Hepatocyte (in vitro differentiated cells): ENCODE data around the gene TRAFD1. TPM values are rescaled to one million over a fixed set of nuclear protein-coding genes. Genes with fewer than 3 reads are reported as not detected.
A peak's percentile ranks its signal among the peaks of the same experiment; 100 is the strongest.

ENCODE experiments used
- DNase-seq: peaks from one replicate; pipeline ENCODE4 v3.0.0-alpha.2; 2016; ENCODE audit warnings: low spot score
- H2AFZ ChIP-seq: fragments of 200-600 bp; sonication (generic); 2 replicates; pipeline ENCODE4 v1.6.0; 2016; ENCODE audit warnings: antibody characterized with exemption, mild to moderate bottlenecking
- H3K27ac ChIP-seq: fragments of 200-600 bp; sonication (generic); 2 replicates; pipeline ENCODE4 v1.5.1; 2016; ENCODE audit warnings: mild to moderate bottlenecking
- H3K27me3 ChIP-seq: fragments of 200-600 bp; sonication (generic); 2 replicates; pipeline ENCODE4 v1.6.1; 2016
- H3K36me3 ChIP-seq: fragments of 200-600 bp; sonication (generic); replicated peaks from 2 replicates; pipeline ENCODE4 v1.5.1; 2016; ENCODE audit warnings: low read depth; ENCODE audit not compliant: insufficient read depth
- H3K4me1 ChIP-seq: fragments of 200-600 bp; sonication (generic); 2 replicates; pipeline ENCODE4 v1.5.1; 2016; ENCODE audit warnings: mild to moderate bottlenecking, moderate library complexity; ENCODE audit not compliant: insufficient read depth
- H3K4me2 ChIP-seq: fragments of 200-600 bp; sonication (generic); 2 replicates; pipeline ENCODE4 v1.6.0; 2016
- H3K4me3 ChIP-seq: fragments of 200-600 bp; sonication (generic); 2 replicates; pipeline ENCODE4 v1.5.1; 2016; ENCODE audit warnings: mild to moderate bottlenecking
- H3K79me2 ChIP-seq: fragments of 200-600 bp; sonication (generic); 2 replicates; pipeline ENCODE4 v1.6.0; 2017; ENCODE audit warnings: mild to moderate bottlenecking
- H3K9me2 ChIP-seq: fragments of 200-600 bp; sonication (generic); replicated peaks from 2 replicates; pipeline ENCODE4 v1.6.0; 2017; ENCODE audit warnings: mild to moderate bottlenecking; ENCODE audit not compliant: insufficient read depth
- H3K9me3 ChIP-seq: fragments of 200-600 bp; sonication (generic); 2 replicates; pipeline ENCODE4 v1.5.1; 2016; ENCODE audit warnings: low read depth, mild to moderate bottlenecking
- H4K20me1 ChIP-seq: fragments of 200-600 bp; sonication (generic); 2 replicates; pipeline ENCODE4 v1.6.0; 2016; ENCODE audit warnings: mild to moderate bottlenecking; ENCODE audit not compliant: insufficient read depth, poor library complexity, severe bottlenecking
- EZH2 ChIP-seq: fragments of 200-600 bp; sonication (generic); IDR thresholded peaks from 2 replicates; pipeline ENCODE4 v1.6.1; 2016; ENCODE audit warnings: antibody characterized with exemption, mild to moderate bottlenecking, borderline replicate concordance
- EZH2phosphoT487 ChIP-seq: fragments of 200-600 bp; sonication (generic); IDR thresholded peaks from one replicate; pipeline ENCODE4 v1.6.1; 2018; ENCODE audit warnings: antibody characterized with exemption, mild to moderate bottlenecking, low read depth, moderate library complexity; ENCODE audit not compliant: unreplicated experiment, severe bottlenecking
- WGBS: methylation state at CpG from one replicate; pipeline ENCODE4 v1.1.6; 2016; ENCODE audit warnings: low lambda C conversion rate; ENCODE audit errors: missing lambda C conversion rate; 5-methylcytosine and 5-hydroxymethylcytosine counted together
- microRNA-seq: library from miRNA; unstranded; fragments of <30 nt; microRNA quantifications from one replicate; pipeline ENCODE4, GENCODE V29; 2017
- polyA plus RNA-seq: library from polyadenylated mRNA; unstranded; fragments of >200 nt; fragmentation: Nextera tagmentation; extraction: Ambion mirVana; gene quantifications from 2 replicates; pipeline ENCODE4 v1.2.1, GENCODE V29; 2016
- small RNA-seq: library from RNA; depleted of rRNA; stranded (forward); fragments of <200 nt; gene quantifications from one replicate; pipeline ENCODE3, GENCODE V24; 2014
- total RNA-seq: library from RNA; depleted of rRNA; stranded (reverse); fragments of >200 nt; gene quantifications from 2 replicates; pipeline ENCODE4 v1.2.3, GENCODE V29; 2014
- TF ChIP-seq, protein P1 (sequence below): fragments of 200-600 bp; sonication (generic); IDR thresholded peaks from 2 replicates; pipeline ENCODE4 v1.5.1; 2016; ENCODE audit warnings: antibody characterized with exemption, mild to moderate bottlenecking; ENCODE audit not compliant: poor library complexity

Gene TRAFD1
- total and polyA plus RNA-seq, 2 experiments from 2014 or later, result 37.1 to 37.3 TPM

DNA sequence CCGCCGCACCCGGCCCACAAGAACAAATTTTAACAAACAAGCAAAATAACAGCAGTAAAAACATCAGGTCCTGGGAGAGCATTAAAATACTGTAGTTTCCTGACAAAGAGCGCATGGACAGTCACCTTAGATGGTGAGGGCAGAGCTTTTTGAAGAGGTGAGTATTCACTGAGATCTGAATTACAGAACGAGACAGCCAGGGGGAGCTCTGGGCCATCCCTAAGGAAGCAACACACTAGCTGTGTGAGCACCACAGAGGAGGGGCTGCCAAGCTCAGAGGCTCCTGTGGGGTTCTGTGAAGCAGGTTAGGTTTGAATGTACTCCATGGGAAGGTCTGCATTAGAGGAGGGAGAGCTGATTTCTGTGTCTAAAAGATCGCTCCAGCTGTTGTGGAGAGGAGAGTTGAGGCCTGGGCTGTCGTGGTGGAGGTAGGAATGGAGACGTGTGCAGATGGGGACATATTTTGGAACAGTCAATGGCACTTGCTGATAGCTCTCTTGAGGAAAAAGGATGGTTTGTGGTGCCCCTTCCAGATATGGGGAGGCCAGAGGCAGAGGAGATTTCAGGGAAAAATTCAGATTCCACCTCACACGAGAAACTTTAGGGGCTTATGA, 72.9 kb downstream of the TRAFD1 start:
- H3K36me3 ChIP-seq, result no peaks in the 10 kb centered on the region

DNA sequence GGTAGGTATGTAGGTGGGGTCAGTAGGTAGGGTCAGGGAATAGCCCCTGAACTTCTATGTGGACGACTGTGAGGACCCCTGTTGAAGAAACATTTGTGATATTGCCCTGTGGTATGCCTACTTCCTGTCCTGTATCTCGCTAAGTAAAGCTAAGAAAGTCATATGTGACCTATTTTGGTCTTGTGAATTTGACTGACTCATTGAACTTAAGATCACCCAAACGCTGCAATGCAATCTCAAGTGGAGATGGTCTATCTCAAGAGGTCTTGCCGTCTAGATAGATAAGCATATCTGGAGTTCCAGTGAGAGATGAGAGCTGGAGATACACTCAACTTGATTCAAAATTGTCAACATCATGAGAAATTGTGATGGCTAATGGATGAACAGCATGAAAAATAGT, 73.8 kb downstream of the TRAFD1 start:
- no peak for TF ChIP-seq EZH2phosphoT487
- TF ChIP-seq, protein P1, sequence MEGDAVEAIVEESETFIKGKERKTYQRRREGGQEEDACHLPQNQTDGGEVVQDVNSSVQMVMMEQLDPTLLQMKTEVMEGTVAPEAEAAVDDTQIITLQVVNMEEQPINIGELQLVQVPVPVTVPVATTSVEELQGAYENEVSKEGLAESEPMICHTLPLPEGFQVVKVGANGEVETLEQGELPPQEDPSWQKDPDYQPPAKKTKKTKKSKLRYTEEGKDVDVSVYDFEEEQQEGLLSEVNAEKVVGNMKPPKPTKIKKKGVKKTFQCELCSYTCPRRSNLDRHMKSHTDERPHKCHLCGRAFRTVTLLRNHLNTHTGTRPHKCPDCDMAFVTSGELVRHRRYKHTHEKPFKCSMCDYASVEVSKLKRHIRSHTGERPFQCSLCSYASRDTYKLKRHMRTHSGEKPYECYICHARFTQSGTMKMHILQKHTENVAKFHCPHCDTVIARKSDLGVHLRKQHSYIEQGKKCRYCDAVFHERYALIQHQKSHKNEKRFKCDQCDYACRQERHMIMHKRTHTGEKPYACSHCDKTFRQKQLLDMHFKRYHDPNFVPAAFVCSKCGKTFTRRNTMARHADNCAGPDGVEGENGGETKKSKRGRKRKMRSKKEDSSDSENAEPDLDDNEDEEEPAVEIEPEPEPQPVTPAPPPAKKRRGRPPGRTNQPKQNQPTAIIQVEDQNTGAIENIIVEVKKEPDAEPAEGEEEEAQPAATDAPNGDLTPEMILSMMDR, result no peak
- TF ChIP-seq EZH2, result no peak
- Histone ChIP-seq H2AFZ (no peak overlapping the region), H3K4me2 (no peak overlapping the region), H3K9me2 (no peaks in the 10 kb centered on the region), H4K20me1 (no peaks in the 10 kb centered on the region), H3K9me3 (no peaks in the 10 kb centered on the region), H3K79me2 (no peaks in the 10 kb centered on the region), H3K27me3 (no peaks in the 10 kb centered on the region), H3K36me3 (no peaks in the 10 kb centered on the region), H3K27ac (no peak overlapping the region), H3K4me3 (no peak overlapping the region), H3K4me1 (no peaks in the 10 kb centered on the region)
- 83% methylated on average over 4 of the region's 4 CpGs for WGBS
- no peak for DNase-seq

More for the DNA sequence above, 72.9 kb downstream of the TRAFD1 start:
- Histone ChIP-seq H3K79me2 (no peaks in the 10 kb centered on the region), H2AFZ (no peak overlapping the region), H4K20me1 (no peaks in the 10 kb centered on the region), H3K9me3 (no peaks in the 10 kb centered on the region), H3K27ac (no peak overlapping the region), H3K4me2 (no peak overlapping the region), H3K9me2 (no peaks in the 10 kb centered on the region), H3K4me1 (no peaks in the 10 kb centered on the region), H3K27me3 (no peaks in the 10 kb centered on the region), H3K4me3 (no peak overlapping the region)
- TF ChIP-seq EZH2phosphoT487 (no peak), EZH2 (no peak)
- TF ChIP-seq, protein P1, result peak; percentile 60
- WGBS, result 81% methylated on average over 9 of the region's 9 CpGs
- peak; percentile 78 for DNase-seq

Small RNA genes lying within 50 kb of the gene (microRNA-seq; reads per million reads assigned to microRNA genes)
- gene MIR6861, result not detected

Small RNA genes lying within 50 kb of the gene (small RNA-seq; reads per million reads assigned to genes)
- gene RF00019, result not detected

Other genes with a start within 250 kb of the TRAFD1 start
- gene TMEM116, start 112.4 kb upstream of the TRAFD1 start, total RNA-seq, result 13.1 and 29.3 TPM in 2 replicates
- 10.8 and 11.2 TPM in 2 replicates for gene TMEM116, start 112.4 kb upstream of the TRAFD1 start, polyA plus RNA-seq
- gene ERP29, start 112.1 kb upstream of the TRAFD1 start, total RNA-seq, result 178 and 194 TPM in 2 replicates
- gene ERP29, start 112.1 kb upstream of the TRAFD1 start, polyA plus RNA-seq, result 228 and 253 TPM in 2 replicates
- 19.1 and 22.1 TPM in 2 replicates for gene NAA25, start 16.8 kb upstream of the TRAFD1 start, total RNA-seq
- gene NAA25, start 16.8 kb upstream of the TRAFD1 start, polyA plus RNA-seq, result 18.5 and 18.7 TPM in 2 replicates